Endothelial cell of umbilical vein (primary cell): ENCODE measurements around the gene ANXA2R. TPM values are rescaled to one million over a fixed set of nuclear protein-coding genes. Genes with fewer than 3 reads are reported as not detected.
A peak's percentile ranks its signal among the peaks of the same experiment; 100 is the strongest.
"Not testable (repeated sequence)": the region's sequence is repeated elsewhere in the genome, so short reads cannot be mapped to it uniquely, and the experiment has no call there.

Experiments
- BruUV-seq: library from RNA; stranded (reverse); fragments of 400-500 nt; replicated peaks from 2 replicates; lab custom pipeline; 2021; lab: Mats Ljungman, UMichigan
- CTCF ChIA-PET: fragments of 300-600, 350-600 bp; sonication (Branson Sonifier 250); formaldehyde crosslinking; loops from one replicate; lab custom pipeline; 2021; ENCODE audit warnings: antibody characterized with exemption, inconsistent platforms; lab: Charles Lee
- POLR2A ChIA-PET: fragments of 300-600, 350-600 bp; sonication (Branson Sonifier 250); formaldehyde crosslinking; loops from one replicate; lab custom pipeline; 2021; ENCODE audit warnings: antibody characterized with exemption, inconsistent platforms; lab: Charles Lee
- DNase-seq: peaks from one replicate; pipeline ENCODE4 v3.0.0-alpha.2; 2011; ENCODE audit warnings: low read depth, low spot score
- FAIRE-seq: peaks from 2 replicates; lab custom pipeline; 2011; peaks lifted over from hg19 to GRCh38; lab: Jason Lieb, UNC
- H2AFZ ChIP-seq: 2 replicates; pipeline ENCODE4 v1.6.0; 2012; ENCODE audit warnings: low read depth, low read length, control low read depth, inconsistent platforms
- H3K27ac ChIP-seq: 2 replicates; pipeline ENCODE4 v1.5.1; 2011; ENCODE audit warnings: low read depth, mild to moderate bottlenecking, control low read depth, low read length, moderate library complexity; ENCODE audit not compliant: insufficient read depth
- H3K27me3 ChIP-seq, 2 experiments: 2 replicates each; pipeline versions ENCODE4 v1.6.0 to v1.6.1; 2011; ENCODE audit warnings: low read length in 2 of 2, mixed read lengths in 1 of 2; ENCODE audit not compliant: control insufficient read depth in 2 of 2, insufficient read depth in 2 of 2
- H3K36me3 ChIP-seq, 2 experiments: 2 replicates in 1 of 2; 3 replicates in 1 of 2; pipeline ENCODE4 v1.5.1; 2011; ENCODE audit warnings: low read length in 2 of 2, mild to moderate bottlenecking in 1 of 2, moderate library complexity in 1 of 2; ENCODE audit not compliant: control insufficient read depth in 2 of 2, insufficient read depth in 2 of 2; ENCODE audit errors: extremely low read depth in 1 of 2
- H3K4me1 ChIP-seq: 3 replicates; pipeline ENCODE4 v1.5.1; 2011; ENCODE audit warnings: mild to moderate bottlenecking, low read length; ENCODE audit not compliant: control insufficient read depth, insufficient read depth; ENCODE audit errors: extremely low read depth
- H3K4me2 ChIP-seq: 2 replicates; pipeline ENCODE4 v1.6.1; 2011; ENCODE audit warnings: low read length, control low read depth, mixed read lengths; ENCODE audit not compliant: insufficient read depth
- H3K4me3 ChIP-seq, 3 experiments: fragments of 200-600 bp in 1 of 3; sonication (generic), shearing (Covaris generic) in 1 of 3; replicated peaks in 1 of 3; 2 replicates each; pipeline ENCODE4 v1.5.1; 2011 to 2016; ENCODE audit warnings: control low read depth in 3 of 3, low read length in 3 of 3, mild to moderate bottlenecking in 2 of 3, inconsistent platforms in 1 of 3, low read depth in 1 of 3, moderate library complexity in 1 of 3; ENCODE audit not compliant: insufficient read depth in 1 of 3
- H3K79me2 ChIP-seq: 2 replicates; pipeline ENCODE4 v1.6.0; 2012; ENCODE audit warnings: low read length, inconsistent platforms; ENCODE audit not compliant: control insufficient read depth, insufficient read depth
- H3K9ac ChIP-seq: replicated peaks from 2 replicates; pipeline ENCODE3; 2011; ENCODE audit warnings: low read length, control low read depth; ENCODE audit not compliant: insufficient read depth; ENCODE audit errors: extremely low read depth
- H3K9me1 ChIP-seq: replicated peaks from 3 replicates; pipeline ENCODE4 v1.6.0; 2011; ENCODE audit warnings: mild to moderate bottlenecking, low read length; ENCODE audit not compliant: control insufficient read depth, insufficient read depth; ENCODE audit errors: extremely low read depth
- H3K9me3 ChIP-seq: replicated peaks from 2 replicates; pipeline ENCODE4 v1.5.1; 2012; ENCODE audit warnings: low read length, inconsistent platforms; ENCODE audit not compliant: control insufficient read depth, insufficient read depth
- H4K20me1 ChIP-seq: replicated peaks from 2 replicates; pipeline ENCODE3; 2011; ENCODE audit warnings: mild to moderate bottlenecking, low read length; ENCODE audit not compliant: control insufficient read depth, insufficient read depth; ENCODE audit errors: extremely low read depth
- CTCF ChIP-seq, 2 donors: IDR thresholded peaks; 1 replicate in 1 of 2; 2 replicates in 1 of 2; pipeline ENCODE4 v1.5.1; 2011; ENCODE audit warnings: low read length in 2 of 2, mild to moderate bottlenecking in 2 of 2, moderate library complexity in 2 of 2, control low read depth in 1 of 2, inconsistent platforms in 1 of 2, low read depth in 1 of 2; ENCODE audit not compliant: insufficient read depth in 1 of 2; ENCODE audit errors: extremely low read depth in 1 of 2
- POLR2A ChIP-seq: IDR thresholded peaks from 2 replicates; pipeline ENCODE4 v1.6.1; 2012; ENCODE audit warnings: low read depth, mild to moderate bottlenecking, control low read depth, low read length
- dilution Hi-C: fragments of 300-500 bp; cut with MboI; formaldehyde crosslinking; loops from one replicate; pipeline ENCODE4 v1.15.0; 2019; ENCODE audit warnings: low sequenced_read_pairs; ENCODE audit not compliant: extremely low pct_ligation_motif_present
- intact Hi-C: fragments of 100-400 bp; cut with micrococcal nuclease; formaldehyde crosslinking; loops from one replicate; pipeline ENCODE4 v1.10.0; 2022
- polyA plus RNA-seq, 4 experiments: library from polyadenylated mRNA; depleted of rRNA in 3 of 4; stranded (reverse) in 3 of 4; unstranded in 1 of 4; fragments of >200 nt; gene quantifications; 2 replicates each; pipeline versions ENCODE4 v1.2.1 to v1.2.3, GENCODE V29; 2011 to 2012; ENCODE audit warnings: missing spikeins in 1 of 4
- total RNA-seq: library from RNA; stranded (reverse); gene quantifications from 2 replicates; pipeline ENCODE4 v1.2.3, GENCODE V29; 2021

Gene ANXA2R
- total and polyA plus RNA-seq, 2 donors (not counting 3 experiments of a cell fraction or from before 2014, with no cell fraction given), result 6.6 to 10.4 TPM

DNA sequence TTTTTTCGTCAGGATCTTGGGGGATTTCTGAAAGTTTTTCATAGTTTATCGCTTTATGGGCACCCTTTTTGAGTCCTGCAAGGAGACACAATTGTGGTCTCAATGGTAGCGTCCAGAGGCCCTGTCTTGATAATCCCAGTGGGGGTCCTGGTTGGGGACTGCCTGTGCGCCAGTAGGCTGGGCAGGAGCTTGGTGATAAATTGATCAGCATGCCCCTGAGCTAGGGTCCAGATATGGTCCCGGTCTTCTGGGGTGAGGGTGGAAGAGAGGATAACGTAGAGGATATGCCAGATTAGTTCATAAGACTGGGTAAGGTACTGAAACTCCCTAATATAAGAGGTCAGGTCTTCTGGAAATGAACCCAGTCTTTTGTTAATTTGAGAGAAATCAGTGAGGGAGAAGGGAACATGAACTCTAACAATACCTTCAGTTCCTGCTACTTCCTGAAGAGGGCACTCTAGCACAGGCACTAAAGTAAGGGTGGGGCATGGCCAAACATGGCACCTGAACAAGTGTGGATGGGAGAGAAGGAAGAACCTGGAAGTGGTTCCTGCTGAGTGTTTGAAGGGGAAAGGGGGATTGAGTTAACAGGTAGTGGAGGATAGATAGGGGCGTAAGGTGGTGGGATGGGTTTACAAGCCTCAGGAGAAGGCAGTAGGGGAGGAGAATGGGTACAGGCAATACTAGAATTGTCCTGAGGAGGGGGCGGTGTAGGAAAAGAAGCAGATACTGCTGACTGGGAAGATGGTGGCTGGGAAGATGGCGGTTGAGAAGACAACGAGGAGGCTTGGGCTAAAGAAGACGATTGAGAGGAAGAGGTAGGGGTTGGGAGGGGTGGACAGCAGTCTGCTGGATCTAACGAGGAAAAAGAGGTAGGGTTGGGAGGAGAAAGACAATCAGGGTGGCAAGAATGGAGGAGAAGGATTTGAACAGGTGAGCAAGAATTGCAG, 33.8 kb upstream of the ANXA2R start:
- dilution Hi-C loops (no loop called here), intact Hi-C loops (loop anchor here (1.0 to 10.0 kb wide), 3 partner anchors 31 to 601 kb away; no protein-coding TSS in a partner anchor)
- no peaks in the 10 kb centered on the region for H3K27me3 ChIP-seq
- no peaks in the 10 kb centered on the region for H3K9me1 ChIP-seq
- TF ChIP-seq CTCF (IDR thresholded peaks at IDR 0.05; ENCODE audit: extremely low read depth in 1 of 2, insufficient read depth in 1 of 2, low read depth in 1 of 2, low read length in 2 of 2), result peak; percentile 46 to 54
- no peak for TF ChIP-seq POLR2A
- H3K79me2 ChIP-seq, result peaks cover 18% of the 10 kb centered on the region
- POLR2A ChIA-PET, result no interaction called here
- DNase-seq (peak; percentile 34), FAIRE-seq (peak; percentile 53)
- BruUV-seq, result no TSS peak
- no peak overlapping the region for H3K9ac ChIP-seq
- no peaks in the 10 kb centered on the region for H4K20me1 ChIP-seq
- H3K4me1 ChIP-seq, result peaks cover 13% of the 10 kb centered on the region
- no peak overlapping the region for H3K4me3 ChIP-seq
- peaks cover 8 to 12% of the 10 kb centered on the region in 2 experiments for H3K36me3 ChIP-seq
- no peaks in the 10 kb centered on the region for H3K9me3 ChIP-seq
- H2AFZ ChIP-seq, result no peak overlapping the region
- CTCF ChIA-PET, result interaction anchor here (1.0 to 1.4 kb wide), 4 partner anchors 9 to 316 kb away, joined by 3 to 8 read pairs (median 4); no protein-coding TSS in a partner anchor
- H3K27ac ChIP-seq, result no peak overlapping the region
- H3K4me2 ChIP-seq, result no peak overlapping the region

GRCh38 chr5:43069401-43069720, 29.2 kb upstream of the ANXA2R start:
- H3K9me3 ChIP-seq, FAIRE-seq, H3K4me2 ChIP-seq, DNase-seq, POLR2A ChIA-PET, H4K20me1 ChIP-seq, dilution Hi-C loops, H3K4me3 ChIP-seq, H3K9ac ChIP-seq, H3K27me3 ChIP-seq, H3K27ac ChIP-seq, BruUV-seq, H2AFZ ChIP-seq, H3K9me1 ChIP-seq: not testable (repeated sequence)
- Histone ChIP-seq H3K79me2 (peaks cover 39% of the 10 kb centered on the region), H3K4me1 (peaks cover 19% of the 10 kb centered on the region), H3K36me3 (peaks cover 4 to 12% of the 10 kb centered on the region in 2 experiments)
- intact Hi-C loops, result loop anchor here (5.0 kb wide), 2 partner anchors 243 to 413 kb away; partner anchors contain the start of genes HMGCS1 and TMEM267
- CTCF ChIA-PET, result interaction anchor here (0.6 to 1.8 kb wide), 4 partner anchors 8 to 320 kb away, joined by 3 to 5 read pairs (median 3); no protein-coding TSS in a partner anchor
